Measurements from ENCODE around the gene DRP2. TPM values are rescaled to one million over a fixed set of nuclear protein-coding genes. Genes with fewer than 3 reads are reported as not detected.
"Not testable (repeated sequence)": the region's sequence is repeated elsewhere in the genome, so short reads cannot be mapped to it uniquely, and the experiment has no call there.

The DRP2 gene
- total RNA-seq, 1 donor from 2014 or later, result not detected

DNA sequence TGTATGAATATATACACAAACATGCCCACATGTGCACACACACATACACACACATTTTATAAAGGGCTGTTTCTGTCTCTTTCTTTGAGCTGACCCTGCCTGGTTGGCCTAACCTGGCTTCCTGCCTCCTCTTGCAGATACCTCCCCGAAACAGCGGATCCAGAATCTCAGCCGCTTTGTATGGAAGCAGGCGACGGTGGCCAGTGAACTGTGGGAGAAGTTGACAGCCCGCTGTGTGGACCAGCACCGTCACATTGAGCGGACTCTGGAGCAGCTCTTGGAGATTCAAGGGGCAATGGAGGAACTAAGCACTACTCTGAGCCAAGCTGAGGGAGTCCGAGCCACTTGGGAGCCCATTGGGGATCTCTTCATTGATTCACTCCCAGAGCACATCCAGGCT is 21.9 kb downstream of the DRP2 start:
- DNase-seq (ENCODE audit: low read depth in 2 of 2), result no peak

DNA sequence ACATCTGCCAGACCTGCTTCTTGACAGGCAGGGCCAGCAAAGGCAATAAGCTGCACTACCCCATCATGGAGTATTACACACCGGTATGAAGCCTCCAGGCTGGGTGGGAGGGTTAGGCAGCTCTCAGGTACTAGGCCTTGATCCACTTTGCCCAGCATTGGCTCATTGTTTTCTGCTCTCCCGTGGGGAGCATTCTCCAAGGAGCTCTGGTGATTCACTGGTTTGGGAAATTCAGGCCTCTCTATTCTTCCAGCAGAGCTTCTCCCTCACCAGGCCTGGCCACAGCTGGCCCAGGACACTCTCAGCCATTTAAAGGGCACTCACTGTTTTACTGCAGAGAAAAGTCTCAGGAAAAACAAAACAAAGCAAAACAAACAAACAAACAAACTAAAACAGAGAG is 33.0 kb downstream of the DRP2 start:
- DNase-seq (ENCODE audit: low read depth in 2 of 2), result no peak

DNA sequence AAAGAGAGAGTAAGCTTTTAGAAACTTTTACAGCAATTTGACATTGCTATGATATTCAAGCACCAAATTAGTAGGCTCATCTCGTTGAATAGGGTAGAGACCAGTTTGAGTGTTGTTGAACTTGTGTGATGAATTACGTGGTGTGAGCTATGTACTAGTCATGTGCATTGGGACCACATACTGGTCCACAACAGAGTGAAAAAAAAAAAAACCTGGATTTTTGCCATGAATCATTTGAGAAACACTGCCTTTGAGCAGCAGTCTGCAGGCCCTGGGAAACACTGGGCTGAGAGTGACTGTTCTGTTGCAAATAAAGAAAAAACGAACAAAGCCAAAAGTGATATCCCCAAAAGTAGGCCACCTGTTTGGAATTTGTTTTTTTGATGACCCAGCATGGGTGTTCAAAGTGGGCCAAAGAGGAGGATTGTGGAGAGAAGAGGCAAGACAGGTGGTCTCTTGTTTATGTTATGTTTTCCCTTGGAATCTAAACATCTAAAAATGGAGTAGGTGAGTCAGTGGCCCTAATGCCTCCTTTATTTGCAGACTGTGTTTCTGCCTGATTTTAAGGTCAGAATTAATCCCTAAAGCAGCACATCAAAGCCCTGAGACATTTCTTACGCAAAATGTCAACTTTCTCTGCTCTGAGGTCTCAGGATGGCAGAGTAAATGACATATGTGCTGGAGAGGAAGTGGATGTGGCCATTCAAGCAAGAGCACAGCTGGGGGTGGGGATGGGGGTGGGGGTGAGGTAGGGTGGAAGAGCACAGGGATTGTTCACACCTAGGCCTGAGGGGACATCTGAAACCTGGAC is 38.1 kb downstream of the DRP2 start:
- DNase-seq (ENCODE audit: low read depth in 2 of 2), result peak in 1 of 2 donors; percentile 16

DNA sequence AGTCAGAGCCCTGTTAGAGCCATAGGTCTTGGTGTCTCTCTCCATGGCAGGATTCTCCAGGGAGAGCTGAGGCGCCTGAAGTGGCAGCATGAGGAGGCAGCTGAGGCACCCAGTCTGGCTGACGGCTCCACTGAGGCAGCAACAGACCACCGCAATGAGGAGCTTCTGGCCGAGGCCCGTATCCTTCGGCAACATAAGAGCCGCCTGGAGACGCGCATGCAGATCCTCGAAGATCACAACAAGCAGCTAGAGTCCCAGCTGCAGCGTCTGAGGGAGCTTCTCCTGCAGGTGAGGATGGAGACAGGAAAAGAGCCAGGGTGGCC is 38.6 kb downstream of the DRP2 start:
- no peak for DNase-seq (ENCODE audit: low read depth in 2 of 2)

DNA sequence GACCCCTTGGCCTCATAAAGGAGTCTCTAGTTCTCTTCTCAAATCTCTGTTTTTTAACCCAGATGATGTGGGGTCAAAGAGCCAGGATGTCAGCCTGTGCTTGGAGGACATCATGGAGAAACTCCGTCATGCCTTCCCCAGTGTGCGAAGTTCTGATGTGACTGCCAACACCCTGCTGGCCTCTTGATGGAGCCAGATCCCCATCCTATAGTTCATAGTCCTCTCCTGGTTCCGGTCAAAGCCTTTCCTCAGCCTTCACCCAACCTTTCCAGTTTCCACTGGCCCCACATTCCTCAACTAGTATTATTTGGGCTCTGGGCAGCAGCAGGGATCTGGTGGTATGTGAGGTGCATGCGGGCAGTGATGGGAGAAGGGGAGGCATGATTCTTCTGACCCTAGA is 40.8 kb downstream of the DRP2 start:
- peak; percentile 31 to 33 for DNase-seq (ENCODE audit: low read depth in 2 of 2)

DNA sequence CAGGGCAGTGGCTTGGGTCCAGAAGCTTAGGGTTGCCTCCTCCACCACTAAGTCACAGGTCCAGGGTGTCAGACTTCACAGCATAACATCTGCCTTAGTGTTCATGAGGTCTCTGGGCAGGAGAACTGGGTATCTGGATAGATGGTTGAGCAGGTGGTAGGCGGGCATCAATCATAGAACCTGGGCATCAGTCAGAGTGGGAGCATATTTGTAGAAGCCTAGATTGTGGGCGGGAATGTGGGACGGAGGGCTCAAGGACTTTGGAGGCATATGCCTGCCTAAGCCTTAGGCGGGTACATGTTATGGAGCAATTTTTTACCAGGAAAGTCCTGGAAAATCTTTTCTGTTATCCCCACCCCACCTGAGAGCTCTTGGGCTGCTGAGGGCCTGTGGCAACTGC is 43.0 kb downstream of the DRP2 start:
- DNase-seq (ENCODE audit: low read depth in 2 of 2), result no peak

DNA sequence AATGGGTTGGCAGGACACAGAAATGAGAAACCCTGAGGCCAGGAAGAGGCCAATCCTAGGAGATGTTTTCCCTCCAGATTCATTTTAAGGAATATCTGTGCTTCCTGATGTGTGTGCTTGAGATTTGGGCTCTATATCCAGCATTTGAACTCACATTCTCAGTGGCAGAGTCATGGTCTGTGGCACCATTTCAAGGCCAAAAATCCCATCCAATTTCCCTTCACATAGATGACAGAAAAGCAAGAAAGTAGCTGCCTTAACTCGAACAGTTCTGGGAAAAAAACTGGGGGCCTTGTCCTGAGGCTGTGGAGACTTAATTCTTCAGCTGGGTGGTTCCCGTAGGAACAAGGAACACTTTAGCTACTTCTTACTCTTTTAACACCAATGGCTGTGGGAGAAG is 44.2 kb downstream of the DRP2 start:
- no peak for DNase-seq (ENCODE audit: low read depth in 2 of 2)

DNA sequence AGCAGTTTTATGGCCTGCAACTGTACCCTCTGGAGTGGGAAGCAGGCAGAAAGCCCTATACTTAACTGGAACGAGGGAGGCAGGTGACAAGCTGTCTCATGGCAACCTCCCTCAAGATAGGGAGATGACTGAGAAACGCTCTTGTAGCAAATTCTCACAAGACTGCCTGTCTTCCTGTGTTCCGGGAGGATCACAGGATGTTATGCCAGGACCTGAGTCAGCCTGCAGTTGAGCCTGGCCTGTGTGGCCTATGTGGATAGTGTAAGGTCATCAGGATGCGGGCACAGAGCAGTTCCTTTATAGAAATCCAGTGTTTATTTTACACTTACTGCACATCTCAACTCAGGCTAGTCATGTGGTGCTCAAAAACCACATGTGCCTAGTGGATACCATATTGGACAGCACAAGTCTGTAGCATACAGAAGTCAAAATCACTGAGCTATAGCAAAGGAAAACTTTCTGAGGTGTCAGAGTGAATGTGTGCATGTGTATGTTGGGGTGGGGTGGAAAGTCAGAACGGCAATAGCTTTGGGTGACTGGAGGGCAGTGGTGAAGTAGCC is 46.4 kb downstream of the DRP2 start:
- DNase-seq (ENCODE audit: low read depth in 2 of 2), result peak; percentile 34 to 86

DNA sequence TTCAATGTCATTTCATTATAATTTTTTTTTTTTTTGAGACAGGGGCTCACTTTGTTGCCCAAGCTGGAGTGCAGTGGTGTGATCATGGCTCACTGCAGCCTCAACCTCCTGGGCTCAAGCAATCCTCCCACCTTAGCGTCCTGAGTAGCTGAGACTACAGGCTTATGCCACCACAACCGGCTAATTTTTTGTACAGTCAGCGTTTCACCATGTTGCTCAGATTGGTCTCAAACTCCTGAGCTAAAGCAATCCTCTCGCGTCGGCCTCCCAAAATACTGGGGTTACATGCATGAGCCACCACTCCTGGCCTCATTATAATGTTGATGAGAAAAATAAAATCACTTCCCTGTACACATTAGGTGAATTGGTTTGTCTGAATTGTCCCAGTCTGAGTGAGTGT is 54.6 kb downstream of the DRP2 start:
- DNase-seq (ENCODE audit: low read depth in 2 of 2), result no peak

DNA sequence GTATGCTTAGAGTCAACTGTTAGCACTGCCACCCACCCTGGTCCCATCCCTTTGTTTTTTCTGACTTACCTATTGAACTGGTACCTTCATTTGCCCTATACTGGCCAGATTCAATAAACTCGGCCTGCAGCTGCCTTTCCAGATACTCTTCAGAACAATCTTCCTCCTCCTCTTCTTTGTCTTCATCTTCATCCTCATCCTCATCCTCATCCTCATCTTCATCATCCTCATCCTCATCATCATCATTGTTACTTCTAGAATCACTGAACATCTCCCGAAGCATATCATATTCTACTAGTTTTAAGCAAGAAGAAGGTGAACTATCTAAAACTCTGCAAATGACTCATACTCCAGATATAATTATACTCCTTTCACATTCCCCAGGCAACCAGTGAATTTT is 56.7 kb downstream of the DRP2 start:
- DNase-seq (ENCODE audit: low read depth in 2 of 2), result no peak

DNA sequence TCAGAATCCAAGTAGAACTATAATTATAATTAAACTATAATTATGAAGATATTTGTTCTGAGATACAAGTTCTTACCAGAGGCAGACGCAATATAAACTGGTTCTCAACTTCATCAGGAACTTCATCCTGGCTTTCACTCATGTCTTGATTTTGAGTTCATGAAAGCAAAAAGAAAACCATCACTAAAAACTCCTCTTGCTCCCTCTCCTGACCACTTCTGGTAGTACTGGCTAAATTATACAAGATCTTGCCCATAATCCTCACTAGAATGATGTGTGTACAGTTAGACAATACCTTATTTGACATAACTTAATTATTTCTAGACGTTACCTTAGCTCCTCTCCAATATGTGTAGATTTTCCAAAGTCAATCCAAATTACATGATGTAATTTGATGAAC is 67.8 kb downstream of the DRP2 start:
- peak; percentile 52 to 59 for DNase-seq (ENCODE audit: low read depth in 2 of 2)

DNA sequence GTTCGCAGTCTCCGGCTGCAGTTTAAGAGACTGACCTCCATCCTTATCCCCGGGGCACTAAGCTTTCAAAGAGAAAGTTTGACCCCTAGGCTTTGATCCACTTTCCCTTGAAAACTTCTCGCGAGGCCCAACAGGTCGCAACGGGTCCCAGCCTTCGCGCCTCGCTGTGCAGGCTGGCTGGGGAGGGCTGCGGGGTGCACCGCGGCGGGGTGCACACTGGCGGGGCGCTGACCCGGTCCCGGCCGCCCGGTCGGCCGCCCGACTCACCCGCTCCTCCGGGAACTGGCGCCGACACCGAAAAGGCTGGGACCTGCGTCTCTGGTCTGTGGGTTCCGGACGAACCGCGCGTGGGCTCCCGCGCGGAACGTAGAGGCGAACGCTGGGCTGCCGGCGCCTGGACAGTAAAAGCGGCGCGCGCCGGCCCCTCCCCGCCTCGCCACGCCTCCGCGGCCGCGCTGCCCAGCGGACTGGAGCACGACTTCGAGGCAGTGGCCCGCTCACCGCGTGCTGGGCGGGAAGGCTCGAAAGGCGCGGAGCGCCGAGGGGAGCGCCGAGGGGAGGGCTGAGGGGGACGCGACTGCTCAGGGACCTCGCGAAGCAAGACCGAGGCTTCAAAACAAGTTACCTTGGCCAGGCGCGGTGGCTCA is 71.5 kb downstream of the DRP2 start, which contains the start of gene TAF7L:
TSS of gene TAF7L (minus strand) at position 378 of the 647 bp plus-strand sequence. CDS start 3,791 bp downstream, outside the sequence.
- peak; percentile 1 to 17 for DNase-seq (ENCODE audit: low read depth in 2 of 2)

DNA sequence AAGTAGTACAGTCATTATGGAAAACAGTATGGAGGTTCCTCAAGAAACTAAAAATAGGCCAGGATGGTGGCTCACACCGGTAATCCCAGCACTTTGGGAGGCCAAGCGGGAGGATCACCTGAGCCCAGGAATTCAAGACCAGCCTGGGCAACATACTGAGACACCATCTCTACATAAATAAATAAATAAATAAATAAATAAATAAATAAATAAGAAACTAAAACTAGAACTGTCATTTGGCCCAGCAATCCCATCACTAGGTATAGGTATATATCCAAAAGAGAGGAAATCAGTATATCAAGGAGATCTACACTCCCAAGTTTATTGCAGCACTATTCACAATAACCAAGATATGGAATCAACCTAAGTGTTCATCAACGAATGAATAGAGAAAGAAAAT is 76.0 kb downstream of the DRP2 start:
- DNase-seq (ENCODE audit: low read depth in 2 of 2), result not testable (repeated sequence)

DNA sequence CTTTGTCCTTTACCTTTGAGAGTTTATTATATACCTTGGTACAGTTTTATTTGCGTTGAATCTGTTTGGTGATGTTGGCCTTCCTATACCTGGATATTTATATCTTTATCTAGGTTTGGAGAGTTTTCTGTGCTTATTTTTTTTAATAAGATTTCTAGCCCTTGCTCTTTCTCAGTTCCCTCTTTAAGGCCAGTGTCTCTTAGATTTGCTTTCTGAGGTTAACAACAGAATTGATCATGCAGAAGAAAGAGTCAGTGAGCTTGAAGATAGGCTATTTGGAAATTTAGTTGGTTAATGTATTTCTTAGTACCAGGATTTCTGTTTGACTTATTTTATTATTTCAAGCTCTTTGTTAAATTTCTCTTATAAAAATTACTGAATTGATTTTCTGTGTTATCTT is 84.2 kb downstream of the DRP2 start:
- no peak for DNase-seq (ENCODE audit: low read depth in 2 of 2)

Other genes with a start within 250 kb of the DRP2 start
- gene TRMT2B, start 167.7 kb upstream of the DRP2 start, total RNA-seq, result 13.9 and 14.4 TPM in 2 replicates
- gene TMEM35A, start 140.9 kb upstream of the DRP2 start, total RNA-seq, result 0.99 and 4.8 TPM in 2 replicates
- 4.2 and 10.9 TPM in 2 replicates for gene CENPI, start 121.6 kb upstream of the DRP2 start, total RNA-seq
- under 0.01 TPM in 1 of 2 replicates, not detected in the other for gene TAF7L, start 71.5 kb downstream of the DRP2 start, total RNA-seq
- 2.2 and 2.6 TPM in 2 replicates for gene TIMM8A, start 129.0 kb downstream of the DRP2 start, total RNA-seq
- not detected in 2 replicates for gene BTK, start 166.4 kb downstream of the DRP2 start, total RNA-seq
- gene RPL36A, start 171.2 kb downstream of the DRP2 start, total RNA-seq, result 208 and 241 TPM in 2 replicates
- gene GLA, start 188.1 kb downstream of the DRP2 start, total RNA-seq, result 16.9 and 19.2 TPM in 2 replicates
- gene HNRNPH2, start 188.4 kb downstream of the DRP2 start, total RNA-seq, result 65.4 and 70.6 TPM in 2 replicates